OCI-LY7 (cell line): ENCODE data around the gene FERMT3.
"Not testable (repeated sequence)": the region's sequence is repeated elsewhere in the genome, so short reads cannot be mapped to it uniquely, and the experiment has no call there.

Experiments used
- CTCF ChIP-seq: fragments of 200-600 bp; sonication (generic); conservative IDR thresholded peaks from 2 replicates; pipeline ENCODE4 v1.5.1; 2014; ENCODE audit warnings: mild to moderate bottlenecking, antibody characterized with exemption, low read length, moderate library complexity, mixed read lengths
- EZH2phosphoT487 ChIP-seq: fragments of 200-600 bp; sonication (generic); IDR thresholded peaks from 2 replicates; pipeline ENCODE4 v1.6.1; 2018; ENCODE audit warnings: low read depth, borderline replicate concordance, mild to moderate bottlenecking, mixed run types, antibody characterized with exemption, low read length, moderate library complexity, mixed read lengths

- not testable (repeated sequence) for TF ChIP-seq EZH2phosphoT487, CTCF
These were observed 43.8 kb upstream of the FERMT3 start for GRCh38 chr11:64162769-64163168.
